Subcutaneous adipose tissue (tissue), 4 donors: ENCODE measurements around the gene MTA3. TPM values are rescaled to one million over a fixed set of nuclear protein-coding genes. Genes with fewer than 3 reads are reported as not detected.

ENCODE experiments used
- CTCF ChIP-seq: fragments of 450-650 bp; IDR thresholded peaks from one replicate; pipeline ENCODE4 v1.5.1; 2016; ENCODE audit warnings: low read depth, mild to moderate bottlenecking, control low read depth, antibody characterized with exemption, moderate library complexity
- total RNA-seq, 4 donors: library from RNA; depleted of rRNA; stranded (reverse); fragments of >200 nt; gene quantifications; one replicate each; pipeline ENCODE4 v1.1.0, GENCODE V29; 2016

The MTA3 gene
- total RNA-seq, 4 donors from 2014 or later, result 25.8 to 46.6 (median 27.1) TPM

- TF ChIP-seq CTCF, result no peak
Measured at GRCh38 chr2:42726680-42727079, 158.2 kb downstream of the MTA3 start.

- TF ChIP-seq CTCF, result no peak
Measured at GRCh38 chr2:42733852-42734251, 165.4 kb downstream of the MTA3 start.

GRCh38 chr2:42736598-42737322, 168.3 kb downstream of the MTA3 start:
- no peak for TF ChIP-seq CTCF

DNA sequence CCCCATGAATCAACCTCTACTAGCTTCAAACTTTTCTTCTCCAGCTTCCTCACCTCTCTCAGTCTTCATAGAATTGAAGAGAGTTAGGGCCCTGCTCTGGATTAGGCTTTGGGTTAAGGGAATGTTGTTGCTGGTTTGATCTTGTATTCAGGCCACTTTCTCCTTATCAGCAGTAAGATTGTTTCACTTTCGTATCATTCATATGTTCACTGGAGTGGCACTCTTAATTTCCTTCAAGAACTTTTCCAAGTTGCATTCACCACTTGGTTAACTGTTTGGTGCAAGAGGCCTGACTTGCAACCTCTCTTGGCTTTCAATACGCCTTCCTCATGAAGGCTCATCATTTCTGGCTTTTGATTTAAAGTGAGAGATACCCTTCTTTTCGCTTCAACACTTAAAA, 172.7 kb downstream of the MTA3 start:
- no peak for TF ChIP-seq CTCF

- no peak for TF ChIP-seq CTCF
Measured at GRCh38 chr2:42742740-42743658, 174.6 kb downstream of the MTA3 start.

GRCh38 chr2:42743659-42743990, 175.2 kb downstream of the MTA3 start:
- TF ChIP-seq CTCF, result no peak

DNA sequence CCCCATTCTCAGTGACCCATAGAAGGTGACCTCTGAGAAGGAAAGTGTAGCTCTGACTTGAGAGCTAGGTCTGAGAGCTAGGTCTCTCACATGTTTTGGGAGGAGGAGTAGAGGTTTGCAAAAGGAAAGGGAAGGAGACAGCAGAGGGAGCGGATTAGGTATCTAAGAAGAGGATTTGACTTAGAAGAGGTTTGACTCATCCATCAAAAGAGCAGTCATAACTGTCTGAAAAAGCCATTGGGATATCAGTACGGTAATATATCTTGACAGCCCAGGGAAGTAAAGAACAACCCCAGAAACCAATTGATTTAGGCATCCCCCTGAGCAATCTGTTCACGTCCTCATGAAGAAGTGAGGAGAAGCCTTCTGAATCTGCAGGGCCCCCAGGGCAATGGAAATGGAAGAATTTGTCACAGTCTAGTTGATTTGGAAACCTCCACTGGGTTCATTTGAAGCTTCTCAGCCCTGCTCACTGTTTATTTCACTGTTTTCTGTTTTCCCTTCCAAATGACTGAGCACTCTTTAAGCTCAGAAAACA, 176.2 kb downstream of the MTA3 start:
- no peak for TF ChIP-seq CTCF
